PFSK-1 (cell line): Measurements from ENCODE around the gene SPATA6.

ENCODE experiments used
- FOXP2 ChIP-seq: optimal IDR thresholded peaks from 2 replicates; pipeline ENCODE3; 2011; ENCODE audit warnings: borderline replicate concordance, control low read depth, inconsistent platforms; ENCODE audit not compliant: insufficient read depth; ENCODE audit errors: extremely low read length, extremely low read depth
- POLR2AphosphoS5 ChIP-seq: IDR thresholded peaks from 2 replicates; pipeline ENCODE4 v1.6.1; 2012; ENCODE audit warnings: low read depth, mild to moderate bottlenecking, control low read depth, low read length, moderate library complexity
- REST ChIP-seq, 2 experiments: IDR thresholded peaks; 2 replicates each; pipeline versions ENCODE4 v1.6.1 to v1.8.0; 2011 to 2012; ENCODE audit warnings: low read depth in 2 of 2, low read length in 2 of 2, control low read depth in 1 of 2, inconsistent platforms in 1 of 2, mild to moderate bottlenecking in 1 of 2, moderate library complexity in 1 of 2; ENCODE audit not compliant: insufficient read depth in 1 of 2
- SIN3A ChIP-seq: IDR thresholded peaks from 2 replicates; pipeline ENCODE4 v1.6.1; 2012; ENCODE audit warnings: mild to moderate bottlenecking, low read length, moderate library complexity, borderline replicate concordance; ENCODE audit not compliant: insufficient read depth
- TAF1 ChIP-seq: IDR thresholded peaks from 2 replicates; pipeline ENCODE4 v1.6.1; 2012; ENCODE audit warnings: low read length, control low read depth, borderline replicate concordance; ENCODE audit not compliant: insufficient read depth

SPATA6 gene

GRCh38 chr1:48402599-48402998, 69.4 kb downstream of the SPATA6 start:
- TF ChIP-seq SIN3A (no peak), TAF1 (no peak), POLR2AphosphoS5 (no peak), REST (IDR thresholded peaks at IDR 0.05; ENCODE audit: insufficient read depth in 1 of 2, low read depth in 2 of 2, low read length in 2 of 2) (no peak), FOXP2 (no peak)

DNA sequence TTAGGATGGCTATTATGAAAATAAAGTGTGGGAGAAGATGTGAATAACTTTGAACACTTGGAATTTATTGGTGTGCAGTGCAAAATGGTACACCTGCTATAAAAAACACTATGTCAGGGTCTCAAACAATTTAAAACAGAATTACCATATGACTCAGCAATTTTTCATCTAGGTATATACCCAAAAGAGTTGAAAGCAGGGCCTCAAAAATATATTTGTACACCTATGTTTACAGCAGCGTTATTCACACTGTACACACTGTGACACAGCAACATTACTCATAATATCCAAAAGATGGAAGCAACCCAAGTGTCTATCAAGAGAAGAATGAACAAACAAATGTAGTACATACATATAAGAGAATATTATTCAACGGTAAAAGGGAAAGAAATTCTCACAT, 75.8 kb downstream of the SPATA6 start:
- TF ChIP-seq SIN3A (no peak), TAF1 (no peak), REST (IDR thresholded peaks at IDR 0.05; ENCODE audit: insufficient read depth in 1 of 2, low read depth in 2 of 2, low read length in 2 of 2) (no peak), FOXP2 (no peak), POLR2AphosphoS5 (no peak)

- no peak for TF ChIP-seq TAF1
- no peak for TF ChIP-seq FOXP2
- no peak for TF ChIP-seq REST (IDR thresholded peaks at IDR 0.05; ENCODE audit: insufficient read depth in 1 of 2, low read depth in 2 of 2, low read length in 2 of 2)
- no peak for TF ChIP-seq POLR2AphosphoS5
- no peak for TF ChIP-seq SIN3A
Measured at GRCh38 chr1:48391926-48392325, 80.1 kb downstream of the SPATA6 start.

DNA sequence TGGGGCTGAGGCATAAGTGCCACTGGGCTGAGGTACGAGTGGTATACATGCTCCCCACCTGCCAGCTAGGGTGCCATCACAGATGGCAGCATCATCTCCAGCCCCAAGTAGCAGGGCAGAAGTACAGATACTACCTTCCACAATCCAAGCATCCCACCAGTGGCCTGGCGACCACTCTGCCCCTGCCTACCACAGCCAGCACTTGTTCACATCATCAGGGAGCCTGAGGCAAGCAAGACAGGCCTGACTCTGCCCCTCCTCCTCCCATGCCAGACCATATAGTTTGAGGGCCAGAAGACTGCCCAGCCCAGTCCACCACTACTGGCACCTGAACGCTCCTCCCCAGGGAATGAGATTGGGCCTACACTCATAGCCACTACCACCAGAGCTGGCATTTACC, 84.6 kb downstream of the SPATA6 start:
- TF ChIP-seq FOXP2 (no peak), TAF1 (no peak), POLR2AphosphoS5 (no peak), SIN3A (no peak), REST (IDR thresholded peaks at IDR 0.05; ENCODE audit: insufficient read depth in 1 of 2, low read depth in 2 of 2, low read length in 2 of 2) (no peak)

GRCh38 chr1:48374785-48375184, 97.2 kb downstream of the SPATA6 start:
- TF ChIP-seq FOXP2 (no peak), TAF1 (no peak), POLR2AphosphoS5 (no peak), REST (IDR thresholded peaks at IDR 0.05; ENCODE audit: insufficient read depth in 1 of 2, low read depth in 2 of 2, low read length in 2 of 2) (no peak), SIN3A (no peak)
